GM12874 (cell line): ENCODE results near the gene GRK2.

Experiments used
- CTCF ChIP-seq: IDR thresholded peaks from 2 replicates; pipeline ENCODE4 v1.5.1; 2011; ENCODE audit warnings: low read depth, mild to moderate bottlenecking, control low read depth, low read length, moderate library complexity; ENCODE audit not compliant: insufficient read depth

The GRK2 gene

DNA sequence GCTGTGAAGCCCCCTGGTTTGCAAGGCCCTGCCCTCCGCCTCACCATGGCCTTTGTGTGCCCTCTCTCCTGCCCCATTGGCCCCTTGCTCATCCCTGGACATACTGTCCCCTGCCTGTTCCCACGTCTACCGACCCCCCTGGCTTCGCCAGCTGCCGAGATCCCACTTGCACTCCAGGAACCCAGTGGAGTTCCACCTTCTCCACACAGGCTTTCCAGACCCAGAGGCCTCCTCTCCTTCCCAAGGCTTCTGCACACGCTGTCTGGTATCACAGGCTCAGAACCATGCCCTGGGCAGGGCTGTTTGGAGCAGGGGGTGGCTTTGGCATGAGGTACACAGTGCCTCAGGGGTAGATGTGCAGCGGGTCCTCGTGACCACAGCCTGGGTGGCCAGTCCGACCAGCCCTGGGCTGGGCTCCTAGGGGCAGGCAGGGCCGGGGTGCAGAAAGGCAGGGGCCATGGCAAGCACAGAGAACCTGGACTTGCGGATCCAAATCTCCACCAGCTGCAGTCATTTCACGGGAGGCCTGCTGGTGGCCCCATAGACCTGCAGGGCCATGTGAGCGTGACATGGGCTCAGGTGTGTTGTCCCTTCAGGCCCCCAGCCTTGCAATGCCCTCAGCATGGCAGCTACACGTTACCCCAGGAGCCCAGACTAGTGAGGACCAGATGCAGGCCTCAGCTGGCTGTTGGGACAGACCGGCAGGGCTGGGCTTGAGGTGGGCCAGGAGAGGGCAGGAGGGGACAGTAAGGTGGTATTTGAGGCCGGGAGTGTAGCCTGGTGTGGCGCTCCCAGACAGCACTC is 9.5 kb downstream of the GRK2 start:
- 0 out of 2 replicates have a peak, but pooled peaks have one; percentile 17 for TF ChIP-seq CTCF

DNA sequence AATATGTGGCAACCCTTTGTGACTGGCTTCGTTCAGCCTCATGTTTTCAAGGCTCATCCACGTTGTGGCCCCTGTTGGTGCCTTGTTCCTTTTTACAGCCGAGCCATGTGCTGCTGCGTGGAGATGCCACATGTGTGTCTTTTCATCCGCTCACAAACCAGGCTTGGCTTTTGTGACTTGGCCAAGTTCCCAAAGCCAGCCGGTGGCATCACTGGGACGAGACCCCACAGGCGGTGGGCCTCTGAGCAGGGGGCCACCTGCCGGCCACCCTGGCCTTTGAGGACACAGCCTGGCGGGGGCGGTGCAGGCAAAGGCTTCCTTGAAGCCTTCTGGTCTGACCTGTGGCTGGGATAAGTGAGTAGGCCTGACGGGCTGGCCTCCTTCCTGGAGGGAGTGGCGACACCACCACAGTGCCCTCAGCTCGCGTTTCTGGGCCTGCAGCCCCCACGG is 10.5 kb downstream of the GRK2 start:
- peak; percentile 35; the same call in 1 of the 2 replicates for TF ChIP-seq CTCF

DNA sequence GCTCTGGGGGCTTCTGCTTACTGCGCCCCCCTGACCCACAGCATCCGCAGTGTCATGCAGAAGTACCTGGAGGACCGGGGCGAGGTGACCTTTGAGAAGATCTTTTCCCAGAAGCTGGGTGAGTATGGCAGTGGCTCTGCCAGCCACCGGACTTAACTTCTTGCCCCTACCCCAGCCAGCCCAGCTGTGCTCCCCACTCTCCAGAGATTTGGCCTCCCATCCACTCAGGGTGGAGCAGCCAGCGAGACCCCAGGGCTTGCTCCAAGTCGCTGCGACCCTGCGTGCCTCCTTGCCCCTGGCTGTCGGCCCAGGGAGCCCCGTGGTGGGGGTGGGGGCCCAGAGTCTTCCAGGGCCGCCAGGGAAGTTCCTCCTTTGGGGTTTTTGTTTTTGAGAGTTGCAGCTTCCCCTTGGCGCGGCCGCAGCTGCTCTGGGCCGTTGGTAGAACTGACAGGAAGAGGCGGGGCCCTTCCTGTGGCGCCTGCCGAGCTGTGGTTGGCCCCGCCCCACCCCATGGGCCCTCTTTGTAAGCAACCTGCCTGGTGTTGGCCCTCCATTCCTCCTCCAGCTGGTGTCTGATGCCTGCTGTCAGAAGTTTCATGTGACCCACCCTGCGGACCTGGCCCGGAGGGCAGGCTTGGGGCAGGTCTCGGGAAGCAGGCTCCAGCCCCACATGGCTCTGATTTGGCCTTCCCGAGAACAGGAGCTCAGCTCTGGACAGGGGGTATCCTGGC is 11.1 kb downstream of the GRK2 start:
- TF ChIP-seq CTCF, result no peak

DNA sequence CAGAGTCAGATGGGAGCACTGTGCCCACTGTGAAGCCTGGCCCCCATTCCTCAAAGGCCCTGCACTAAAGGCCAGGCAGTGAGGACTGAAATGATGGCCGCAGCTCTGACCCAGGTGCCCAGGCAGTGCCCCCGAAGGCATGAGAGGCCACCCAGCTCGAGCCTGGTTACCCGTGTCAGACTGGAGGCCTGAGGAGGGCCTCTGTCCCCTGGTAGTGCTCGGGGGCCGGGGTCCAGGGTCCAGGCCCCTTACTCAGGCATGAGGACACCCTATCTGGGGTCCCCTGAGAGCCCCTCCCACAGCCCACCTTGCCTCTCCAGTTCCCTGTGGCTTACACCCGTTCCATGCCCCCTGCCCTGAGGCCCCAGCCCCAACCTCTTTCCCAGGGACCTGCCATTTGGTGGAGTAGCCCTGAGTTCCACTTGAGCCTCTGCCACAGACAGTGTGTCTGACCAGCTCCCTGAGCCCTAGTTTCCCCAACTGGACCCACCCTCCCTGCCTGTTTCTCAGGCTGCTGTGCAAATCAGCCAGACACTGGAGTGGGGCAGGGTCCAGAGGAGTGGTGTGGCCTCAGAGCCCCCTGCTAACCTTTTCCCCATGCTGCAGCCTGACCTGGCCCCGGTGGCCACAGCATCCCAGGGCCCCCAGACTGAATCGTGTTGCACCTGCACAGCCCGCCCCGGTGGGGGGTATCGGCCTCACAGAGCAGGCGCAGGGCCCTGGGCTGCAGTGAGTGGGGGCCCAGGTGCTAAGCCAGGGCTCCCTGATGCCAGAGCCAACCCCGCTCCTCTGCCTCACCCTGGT is 12.1 kb downstream of the GRK2 start:
- no peak for TF ChIP-seq CTCF

DNA sequence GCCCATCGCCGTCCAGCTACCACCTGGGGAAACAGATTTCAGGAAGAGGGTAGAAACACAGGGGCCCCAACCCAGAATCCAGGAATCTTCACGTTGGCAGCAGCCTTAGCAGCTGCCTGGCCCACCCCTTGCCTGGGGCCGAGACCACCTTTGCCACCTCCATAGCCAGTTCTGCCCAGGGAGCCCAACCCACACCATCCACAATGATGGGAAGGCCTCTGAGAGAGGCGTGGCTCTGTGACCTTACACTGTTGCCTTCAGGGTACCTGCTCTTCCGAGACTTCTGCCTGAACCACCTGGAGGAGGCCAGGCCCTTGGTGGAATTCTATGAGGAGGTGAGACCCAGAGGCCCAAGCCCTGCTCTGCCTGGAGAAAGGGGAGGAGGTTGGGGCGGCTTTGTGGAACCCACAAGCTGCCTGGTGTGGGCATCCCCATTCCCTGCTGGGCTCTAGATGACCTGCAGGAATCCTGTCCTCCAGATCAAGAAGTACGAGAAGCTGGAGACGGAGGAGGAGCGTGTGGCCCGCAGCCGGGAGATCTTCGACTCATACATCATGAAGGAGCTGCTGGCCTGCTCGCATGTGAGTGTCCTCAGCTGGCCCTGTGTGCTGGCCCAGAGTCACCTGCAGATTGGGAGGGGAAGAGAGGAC is 12.8 kb downstream of the GRK2 start:
- no peak for TF ChIP-seq CTCF

- TF ChIP-seq CTCF, result no peak
Measured at GRCh38 chr11:67279589-67280340, 13.5 kb downstream of the GRK2 start.
